HepG2 (cell line): Measurements from ENCODE around the gene SEMA4B. TPM values are rescaled to one million over a fixed set of nuclear protein-coding genes. Genes with fewer than 3 reads are reported as not detected.

ENCODE experiments used
- AGO1 ChIP-seq: fragments of 200-400 bp; formaldehyde crosslinking; IDR thresholded peaks from 2 replicates; pipeline ENCODE4 v1.6.1; 2017; ENCODE audit warnings: mild to moderate bottlenecking, low read depth, low read length, moderate library complexity; ENCODE audit not compliant: poor library complexity, severe bottlenecking
- ATF7 ChIP-seq, 2 experiments: fragments of 450-650 bp in 1 of 2; sonication (generic) in 1 of 2; formaldehyde crosslinking in 1 of 2; IDR thresholded peaks; 2 replicates each; pipeline versions ENCODE4 v1.4.0 to v1.6.1; 2016 to 2020; ENCODE audit warnings: antibody characterized with exemption in 1 of 2, mild to moderate bottlenecking in 1 of 2, missing genetic modification reagents in 1 of 2
- BCL6 ChIP-seq: IDR thresholded peaks from 2 replicates; pipeline ENCODE4 v1.6.1; 2016; ENCODE audit warnings: missing genetic modification reagents, missing compliant biosample characterization
- FOXJ3 ChIP-seq: sonication (generic); formaldehyde crosslinking; IDR thresholded peaks from 2 replicates; pipeline ENCODE4 v1.4.0; 2020; ENCODE audit warnings: missing genetic modification reagents, mild to moderate bottlenecking, borderline replicate concordance
- HMGXB4 ChIP-seq, 2 experiments: sonication (generic) in 1 of 2; formaldehyde crosslinking in 1 of 2; IDR thresholded peaks; 2 replicates each; pipeline versions ENCODE4 v1.4.0 to v1.6.1; 2018 to 2020; ENCODE audit warnings: missing genetic modification reagents in 2 of 2, borderline replicate concordance in 1 of 2, low read depth in 1 of 2, mild to moderate bottlenecking in 1 of 2, missing biosample characterization in 1 of 2
- IKZF4 ChIP-seq: sonication (generic); formaldehyde crosslinking; IDR thresholded peaks from 2 replicates; pipeline ENCODE4 v1.5.1; 2020; ENCODE audit warnings: borderline replicate concordance, mild to moderate bottlenecking, low read depth, missing genetic modification reagents; ENCODE audit errors: not compliant biosample characterization
- NKX3-1 ChIP-seq: sonication (generic); formaldehyde crosslinking; IDR thresholded peaks from 2 replicates; pipeline ENCODE4 v1.5.0; 2020; ENCODE audit warnings: missing genetic modification reagents
- POLR2AphosphoS5 ChIP-seq: IDR thresholded peaks from 2 replicates; pipeline ENCODE4 v1.6.1; 2012; ENCODE audit warnings: low read depth, low read length
- SALL2 ChIP-seq: sonication (generic); formaldehyde crosslinking; IDR thresholded peaks from 2 replicates; pipeline ENCODE4 v1.8.1; 2023; ENCODE audit warnings: mild to moderate bottlenecking, missing genetic modification reagents, inconsistent platforms
- STAT5B ChIP-seq: sonication (generic); formaldehyde crosslinking; IDR thresholded peaks from 2 replicates; pipeline ENCODE4 v1.4.0; 2020; ENCODE audit warnings: missing genetic modification reagents
- WIZ ChIP-seq: sonication (generic); formaldehyde crosslinking; IDR thresholded peaks from 2 replicates; pipeline ENCODE4 v1.5.1; 2020; ENCODE audit warnings: mild to moderate bottlenecking, missing genetic modification reagents
- ZBTB1 ChIP-seq: sonication (generic); formaldehyde crosslinking; IDR thresholded peaks from 2 replicates; pipeline ENCODE4 v1.4.0; 2020; ENCODE audit warnings: missing genetic modification reagents, borderline replicate concordance
- ZNF44 ChIP-seq: sonication (generic); formaldehyde crosslinking; IDR thresholded peaks from 2 replicates; pipeline ENCODE4 v1.5.1; 2020; ENCODE audit warnings: mild to moderate bottlenecking, missing genetic modification reagents
- ZNF501 ChIP-seq: sonication (generic); formaldehyde crosslinking; IDR thresholded peaks from 2 replicates; pipeline ENCODE4 v1.5.1; 2020; ENCODE audit warnings: mild to moderate bottlenecking, moderate library complexity, missing genetic modification reagents
- ZNF709 ChIP-seq: sonication (generic); formaldehyde crosslinking; IDR thresholded peaks from 2 replicates; pipeline ENCODE4 v1.5.0; 2020; ENCODE audit warnings: mild to moderate bottlenecking, missing genetic modification reagents
- polyA plus RNA-seq, 8 experiments: library from polyadenylated mRNA; depleted of rRNA in 3 of 8; stranded (reverse) in 7 of 8; unstranded in 1 of 8; fragments of >200 nt; fragmentation: Illumina TruSeq in 4 of 8; extraction: Trizol in 4 of 8; gene quantifications; 2 replicates each; pipeline versions ENCODE4 v1.2.1 to v1.2.3, GENCODE V29; 2011 to 2016; ENCODE audit warnings: low read depth in 4 of 8, missing spikeins in 1 of 8, mixed read lengths in 1 of 8; ENCODE audit not compliant: insufficient read depth in 1 of 8
- total RNA-seq, 5 experiments: library from RNA; depleted of rRNA; stranded (reverse); fragments of >200 nt; fragmentation: Illumina TruSeq; extraction: Trizol; gene quantifications; 2 replicates each; pipeline ENCODE4 v1.2.3, GENCODE V29; 2016; ENCODE audit warnings: low read depth in 1 of 5
- TF ChIP-seq, protein P1 (sequence below): sonication (generic); formaldehyde crosslinking; IDR thresholded peaks from 2 replicates; pipeline ENCODE4 v1.5.0; 2020; ENCODE audit warnings: mild to moderate bottlenecking, missing genetic modification reagents, borderline replicate concordance
- TF ChIP-seq, protein P2 (sequence below): IDR thresholded peaks from 2 replicates; pipeline ENCODE4 v1.6.1; 2016; ENCODE audit warnings: missing compliant biosample characterization, missing genetic modification reagents, borderline replicate concordance
- TF ChIP-seq, protein P3 (sequence below): sonication (generic); formaldehyde crosslinking; IDR thresholded peaks from 2 replicates; pipeline ENCODE4 v1.4.0; 2020; ENCODE audit warnings: missing genetic modification reagents

SEMA4B gene
- total and polyA plus RNA-seq, 2 of the 13 experiments (the other 11 are each of a cell fraction or from before 2014, with no cell fraction given): 2.1 to 17.0 TPM

DNA sequence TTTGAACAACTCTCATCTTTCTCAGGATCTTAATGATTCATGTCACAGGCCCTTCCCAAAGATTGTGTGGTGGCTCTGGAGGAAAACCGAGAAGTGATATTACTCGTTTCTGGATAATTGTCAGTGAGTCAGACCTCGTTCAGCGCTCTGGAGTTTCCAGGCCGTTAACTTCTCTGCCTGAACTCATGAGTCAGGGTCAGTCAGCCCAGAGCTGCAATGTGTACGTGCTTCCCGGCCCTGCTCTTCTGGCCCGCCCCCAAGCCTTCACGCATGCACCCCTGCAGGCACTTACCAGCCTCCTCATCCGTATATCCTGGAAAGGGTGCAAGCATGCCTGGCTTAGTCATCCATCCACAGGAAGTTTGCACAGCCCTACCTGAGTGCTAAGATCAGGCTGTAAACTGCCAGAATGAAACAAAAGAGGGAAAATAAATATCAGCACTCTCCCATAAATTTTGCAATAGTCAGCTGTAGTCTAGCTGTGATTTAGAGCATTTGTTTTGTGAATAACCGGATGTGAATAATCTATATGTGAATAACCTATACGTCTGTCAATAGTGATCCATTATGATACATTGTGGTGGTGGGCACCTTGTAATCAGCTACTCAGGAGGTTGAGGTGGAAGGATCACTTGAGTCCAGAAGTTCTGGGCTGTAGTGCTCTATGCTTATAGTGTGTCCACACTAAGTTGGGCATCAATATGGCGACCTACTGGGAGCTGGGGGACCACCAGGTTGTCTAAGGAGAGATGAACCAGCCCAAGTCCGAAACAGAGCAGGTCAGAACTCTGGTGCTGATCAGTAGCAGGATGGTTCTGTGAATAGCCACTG is 35.3 kb upstream of the SEMA4B start (continued):
- TF ChIP-seq SALL2 (CRISPR knock-in tag) (no peak), FOXJ3 (CRISPR knock-in tag) (peak; percentile 42; the same call in 1 of the 2 replicates), ZNF501 (CRISPR knock-in tag) (peak; percentile 71), POLR2AphosphoS5 (peak; percentile 55), STAT5B (CRISPR knock-in tag) (no peak), ZBTB1 (CRISPR knock-in tag) (no peak), NKX3-1 (no peak), ATF7 (IDR thresholded peaks at IDR 0.05) (no peak), ATF7 (CRISPR knock-in tag; IDR thresholded peaks at IDR 0.05) (0 out of 2 replicates have a peak, but pooled peaks have one; percentile 35), AGO1 (no peak), WIZ (CRISPR knock-in tag) (no peak), ZNF709 (CRISPR knock-in tag) (no peak), HMGXB4 (CRISPR knock-in tag; IDR thresholded peaks at IDR 0.05; ENCODE audit: borderline replicate concordance in 1 of 2, low read depth in 1 of 2) (peak in 1 of 2 experiments; percentile 49; a peak in 3 of 4 replicates), BCL6 (CRISPR knock-in tag) (peak; percentile 88), IKZF4 (CRISPR knock-in tag) (no peak), ZNF44 (no peak)
- TF ChIP-seq, protein P1, sequence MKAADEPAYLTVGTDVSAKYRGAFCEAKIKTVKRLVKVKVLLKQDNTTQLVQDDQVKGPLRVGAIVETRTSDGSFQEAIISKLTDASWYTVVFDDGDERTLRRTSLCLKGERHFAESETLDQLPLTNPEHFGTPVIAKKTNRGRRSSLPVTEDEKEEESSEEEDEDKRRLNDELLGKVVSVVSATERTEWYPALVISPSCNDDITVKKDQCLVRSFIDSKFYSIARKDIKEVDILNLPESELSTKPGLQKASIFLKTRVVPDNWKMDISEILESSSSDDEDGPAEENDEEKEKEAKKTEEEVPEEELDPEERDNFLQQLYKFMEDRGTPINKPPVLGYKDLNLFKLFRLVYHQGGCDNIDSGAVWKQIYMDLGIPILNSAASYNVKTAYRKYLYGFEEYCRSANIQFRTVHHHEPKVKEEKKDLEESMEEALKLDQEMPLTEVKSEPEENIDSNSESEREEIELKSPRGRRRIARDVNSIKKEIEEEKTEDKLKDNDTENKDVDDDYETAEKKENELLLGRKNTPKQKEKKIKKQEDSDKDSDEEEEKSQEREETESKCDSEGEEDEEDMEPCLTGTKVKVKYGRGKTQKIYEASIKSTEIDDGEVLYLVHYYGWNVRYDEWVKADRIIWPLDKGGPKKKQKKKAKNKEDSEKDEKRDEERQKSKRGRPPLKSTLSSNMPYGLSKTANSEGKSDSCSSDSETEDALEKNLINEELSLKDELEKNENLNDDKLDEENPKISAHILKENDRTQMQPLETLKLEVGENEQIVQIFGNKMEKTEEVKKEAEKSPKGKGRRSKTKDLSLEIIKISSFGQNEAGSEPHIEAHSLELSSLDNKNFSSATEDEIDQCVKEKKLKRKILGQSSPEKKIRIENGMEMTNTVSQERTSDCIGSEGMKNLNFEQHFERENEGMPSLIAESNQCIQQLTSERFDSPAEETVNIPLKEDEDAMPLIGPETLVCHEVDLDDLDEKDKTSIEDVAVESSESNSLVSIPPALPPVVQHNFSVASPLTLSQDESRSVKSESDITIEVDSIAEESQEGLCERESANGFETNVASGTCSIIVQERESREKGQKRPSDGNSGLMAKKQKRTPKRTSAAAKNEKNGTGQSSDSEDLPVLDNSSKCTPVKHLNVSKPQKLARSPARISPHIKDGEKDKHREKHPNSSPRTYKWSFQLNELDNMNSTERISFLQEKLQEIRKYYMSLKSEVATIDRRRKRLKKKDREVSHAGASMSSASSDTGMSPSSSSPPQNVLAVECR (CRISPR knock-in tag): peak; percentile 42; the same call in 1 of the 2 replicates
- TF ChIP-seq, protein P2, sequence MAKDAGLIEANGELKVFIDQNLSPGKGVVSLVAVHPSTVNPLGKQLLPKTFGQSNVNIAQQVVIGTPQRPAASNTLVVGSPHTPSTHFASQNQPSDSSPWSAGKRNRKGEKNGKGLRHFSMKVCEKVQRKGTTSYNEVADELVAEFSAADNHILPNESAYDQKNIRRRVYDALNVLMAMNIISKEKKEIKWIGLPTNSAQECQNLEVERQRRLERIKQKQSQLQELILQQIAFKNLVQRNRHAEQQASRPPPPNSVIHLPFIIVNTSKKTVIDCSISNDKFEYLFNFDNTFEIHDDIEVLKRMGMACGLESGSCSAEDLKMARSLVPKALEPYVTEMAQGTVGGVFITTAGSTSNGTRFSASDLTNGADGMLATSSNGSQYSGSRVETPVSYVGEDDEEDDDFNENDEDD: 0 out of 2 replicates have a peak, but pooled peaks have one; percentile 15
- TF ChIP-seq, protein P3, sequence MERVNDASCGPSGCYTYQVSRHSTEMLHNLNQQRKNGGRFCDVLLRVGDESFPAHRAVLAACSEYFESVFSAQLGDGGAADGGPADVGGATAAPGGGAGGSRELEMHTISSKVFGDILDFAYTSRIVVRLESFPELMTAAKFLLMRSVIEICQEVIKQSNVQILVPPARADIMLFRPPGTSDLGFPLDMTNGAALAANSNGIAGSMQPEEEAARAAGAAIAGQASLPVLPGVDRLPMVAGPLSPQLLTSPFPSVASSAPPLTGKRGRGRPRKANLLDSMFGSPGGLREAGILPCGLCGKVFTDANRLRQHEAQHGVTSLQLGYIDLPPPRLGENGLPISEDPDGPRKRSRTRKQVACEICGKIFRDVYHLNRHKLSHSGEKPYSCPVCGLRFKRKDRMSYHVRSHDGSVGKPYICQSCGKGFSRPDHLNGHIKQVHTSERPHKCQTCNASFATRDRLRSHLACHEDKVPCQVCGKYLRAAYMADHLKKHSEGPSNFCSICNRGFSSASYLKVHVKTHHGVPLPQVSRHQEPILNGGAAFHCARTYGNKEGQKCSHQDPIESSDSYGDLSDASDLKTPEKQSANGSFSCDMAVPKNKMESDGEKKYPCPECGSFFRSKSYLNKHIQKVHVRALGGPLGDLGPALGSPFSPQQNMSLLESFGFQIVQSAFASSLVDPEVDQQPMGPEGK (CRISPR knock-in tag): peak; percentile 24; the same call in 1 of the 2 replicates
